NT2/D1 (cell line): ENCODE data around the gene PPIB.

Source experiments
- DNase-seq: peaks from one replicate; pipeline ENCODE4 v3.0.0-alpha.2; 2011; ENCODE audit warnings: low read depth, low spot score
- H3K27me3 ChIP-seq: 2 replicates; pipeline ENCODE4 v1.6.0; 2011; ENCODE audit warnings: mild to moderate bottlenecking; ENCODE audit not compliant: insufficient read length, insufficient read depth
- H3K36me3 ChIP-seq: 2 replicates; pipeline ENCODE4 v1.6.1; 2011; ENCODE audit warnings: mild to moderate bottlenecking, low read length, mixed read lengths; ENCODE audit not compliant: insufficient read depth, insufficient read length
- H3K4me1 ChIP-seq: 2 replicates; pipeline ENCODE4 v1.5.1; 2011; ENCODE audit not compliant: insufficient read depth, insufficient read length
- H3K4me3 ChIP-seq: 2 replicates; pipeline ENCODE4 v1.5.1; 2011; ENCODE audit warnings: low read depth; ENCODE audit not compliant: insufficient read length
- H3K9ac ChIP-seq: 2 replicates; pipeline ENCODE4 v1.6.0; 2011; ENCODE audit warnings: low read depth; ENCODE audit not compliant: insufficient read length
- H3K9me3 ChIP-seq: 2 replicates; pipeline ENCODE4 v1.5.1; 2011; ENCODE audit warnings: mild to moderate bottlenecking, low read length; ENCODE audit not compliant: insufficient read depth
- SUZ12 ChIP-seq: IDR thresholded peaks from 2 replicates; pipeline ENCODE4 v1.6.1; 2011; ENCODE audit not compliant: insufficient read length, insufficient read depth; ENCODE audit errors: extremely low read depth
- YY1 ChIP-seq: IDR thresholded peaks from 2 replicates; pipeline ENCODE4 v1.6.1; 2011; ENCODE audit not compliant: insufficient read length, insufficient read depth
- ZNF274 ChIP-seq: IDR thresholded peaks from 2 replicates; pipeline ENCODE4 v1.6.1; 2011; ENCODE audit warnings: mild to moderate bottlenecking, low read depth, low read length

Gene PPIB

GRCh38 chr15:64156652-64157331 is 6.0 kb downstream of the PPIB start:
- Histone ChIP-seq H3K9ac (no peak overlapping the region), H3K36me3 (peaks cover 75% of the 10 kb centered on the region), H3K9me3 (no peaks in the 10 kb centered on the region), H3K4me3 (no peak overlapping the region), H3K4me1 (peaks cover 24% of the 10 kb centered on the region), H3K27me3 (peaks cover 15% of the 10 kb centered on the region)
- DNase-seq: no peak
- no peak for TF ChIP-seq YY1

- Histone ChIP-seq H3K27me3 (peaks cover 18% of the 10 kb centered on the region), H3K9me3 (no peaks in the 10 kb centered on the region), H3K4me3 (no peak overlapping the region), H3K36me3 (peaks cover 67% of the 10 kb centered on the region), H3K9ac (no peak overlapping the region), H3K4me1 (peaks cover 25% of the 10 kb centered on the region)
- TF ChIP-seq SUZ12: no peak
- no peak for TF ChIP-seq ZNF274
- no peak for TF ChIP-seq YY1
- DNase-seq: no peak
Measured at GRCh38 chr15:64155802-64156651, 6.8 kb downstream of the PPIB start.

- peak; percentile 84 for DNase-seq
- no peak for TF ChIP-seq SUZ12
- TF ChIP-seq ZNF274: no peak
- TF ChIP-seq YY1: no peak
- peaks cover 46% of the 10 kb centered on the region for H3K36me3 ChIP-seq
- H3K9me3 ChIP-seq: no peaks in the 10 kb centered on the region
- peaks cover 32% of the 10 kb centered on the region for H3K4me1 ChIP-seq
- peak overlapping the region; percentile 28 for H3K9ac ChIP-seq
- H3K4me3 ChIP-seq: no peak overlapping the region
- H3K27me3 ChIP-seq: peaks cover 18% of the 10 kb centered on the region
Measured at GRCh38 chr15:64153480-64154367, 9.1 kb downstream of the PPIB start.

- Histone ChIP-seq H3K36me3 (peaks cover 36% of the 10 kb centered on the region), H3K9me3 (no peaks in the 10 kb centered on the region), H3K4me1 (peaks cover 32% of the 10 kb centered on the region), H3K27me3 (peaks cover 18% of the 10 kb centered on the region), H3K9ac (peak overlapping the region; percentile 87), H3K4me3 (peak overlapping the region; percentile 75)
- no peak for DNase-seq
- no peak for TF ChIP-seq YY1
- no peak for TF ChIP-seq SUZ12
- no peak for TF ChIP-seq ZNF274
Measured at GRCh38 chr15:64152507-64153387, 10.1 kb downstream of the PPIB start.

- no peak for DNase-seq
- TF ChIP-seq YY1 (no peak), ZNF274 (no peak), SUZ12 (no peak)
- peak within 1 kb of the TSS; percentile 87 for H3K9ac ChIP-seq
Measured at GRCh38 chr15:64151727-64152506, 10.9 kb downstream of the PPIB start, which contains the start of gene SNX22. TSS of gene SNX22 (plus strand) at chr15:64151731. CDS start at chr15:64151776, 45 bp downstream.

GRCh38 chr15:64149893-64150578 is 12.8 kb downstream of the PPIB start:
- H3K27me3 ChIP-seq: peaks cover 18% of the 10 kb centered on the region
- H3K4me1 ChIP-seq: peaks cover 37% of the 10 kb centered on the region
- DNase-seq: no peak
- H3K9me3 ChIP-seq: no peaks in the 10 kb centered on the region
- peaks cover 16% of the 10 kb centered on the region for H3K36me3 ChIP-seq
- no peak overlapping the region for H3K4me3 ChIP-seq
- H3K9ac ChIP-seq: no peak overlapping the region
- TF ChIP-seq YY1: no peak
- TF ChIP-seq SUZ12: no peak
- no peak for TF ChIP-seq ZNF274

More at GRCh38 chr15:64151727-64152506, 10.9 kb downstream of the PPIB start, which contains the start of gene SNX22:
- peaks cover 18% of the 10 kb centered on the region for H3K27me3 ChIP-seq
- H3K36me3 ChIP-seq: peaks cover 28% of the 10 kb centered on the region
- H3K4me3 ChIP-seq: peak within 1 kb of the TSS; percentile 75
- no peaks in the 10 kb centered on the region for H3K9me3 ChIP-seq
- peaks cover 37% of the 10 kb centered on the region for H3K4me1 ChIP-seq
